Panc1 (cell line): ENCODE results near the gene SERP1. TPM values are rescaled to one million over a fixed set of nuclear protein-coding genes. Genes with fewer than 3 reads are reported as not detected.

Experiments used
- ATAC-seq: fragments of 200-7000 bp; cut with Tn5 transposase; 2 replicates; pipeline ENCODE4 v1.9.1; 2020; ENCODE audit warnings: mild to moderate bottlenecking, moderate library complexity
- BruUV-seq: library from RNA; stranded (reverse); fragments of 400-500 nt; replicated peaks from 2 replicates; lab custom pipeline; 2021; lab: Mats Ljungman, UMichigan
- CTCF ChIA-PET: fragments of 300-600 bp; sonication (Branson Sonifier 250); formaldehyde crosslinking; loops from one replicate; lab custom pipeline; 2022; ENCODE audit warnings: antibody characterized with exemption; lab: Charles Lee
- POLR2A ChIA-PET: fragments of 300-600 bp; sonication (Branson Sonifier 250); formaldehyde crosslinking; loops from one replicate; lab custom pipeline; 2022; ENCODE audit warnings: antibody characterized with exemption; lab: Charles Lee
- DNase-seq: peaks from one replicate; pipeline ENCODE4 v3.0.0-alpha.2; 2010; ENCODE audit warnings: low read depth, low spot score
- H3K27ac ChIP-seq: 2 replicates; pipeline ENCODE4 v1.5.1; 2011; ENCODE audit warnings: mild to moderate bottlenecking, low read length, inconsistent platforms
- H3K27me3 ChIP-seq: fragments of 200-500 bp; sonication (Bioruptor generic); 2 replicates; pipeline ENCODE4 v1.6.0; 2014; ENCODE audit warnings: low read length, inconsistent platforms; ENCODE audit not compliant: control insufficient read depth, insufficient read depth
- H3K36me3 ChIP-seq: fragments of 200-500 bp; sonication (Bioruptor generic); 2 replicates; pipeline ENCODE4 v1.5.1; 2014; ENCODE audit warnings: inconsistent platforms, mild to moderate bottlenecking, low read length, moderate library complexity; ENCODE audit not compliant: control insufficient read depth, insufficient read depth
- H3K4me1 ChIP-seq: 2 replicates; pipeline ENCODE4 v1.5.1; 2011; ENCODE audit warnings: inconsistent platforms, mild to moderate bottlenecking, low read length, moderate library complexity; ENCODE audit not compliant: control insufficient read depth, insufficient read depth
- H3K4me3 ChIP-seq, 2 experiments: 2 replicates each; pipeline ENCODE4 v1.5.1; 2011 to 2012; ENCODE audit warnings: low read depth in 2 of 2, low read length in 2 of 2, mild to moderate bottlenecking in 2 of 2, inconsistent platforms in 1 of 2, moderate library complexity in 1 of 2
- H3K9me3 ChIP-seq: fragments of 200-500 bp; sonication (Bioruptor generic); 2 replicates; pipeline ENCODE4 v1.5.1; 2014; ENCODE audit warnings: low read depth, mild to moderate bottlenecking, inconsistent platforms, low read length, moderate library complexity; ENCODE audit not compliant: control insufficient read depth, insufficient read depth
- POLR2AphosphoS5 ChIP-seq: IDR thresholded peaks from 2 replicates; pipeline ENCODE4 v1.6.1; 2012; ENCODE audit warnings: mild to moderate bottlenecking, low read depth, low read length, moderate library complexity
- REST ChIP-seq, 2 experiments: IDR thresholded peaks; 2 replicates each; pipeline ENCODE4 v1.6.1; 2011 to 2012; ENCODE audit warnings: low read depth in 2 of 2, control low read depth in 1 of 2, low read length in 1 of 2, mild to moderate bottlenecking in 1 of 2, moderate library complexity in 1 of 2; ENCODE audit not compliant: insufficient read depth in 1 of 2
- SIN3A ChIP-seq: IDR thresholded peaks from 2 replicates; pipeline ENCODE4 v1.6.1; 2012; ENCODE audit warnings: low read depth, mild to moderate bottlenecking, low read length, moderate library complexity, borderline replicate concordance; ENCODE audit not compliant: insufficient read depth
- TCF7L2 ChIP-seq: IDR thresholded peaks from 2 replicates; pipeline ENCODE4 v1.6.1; 2011; ENCODE audit warnings: mild to moderate bottlenecking, low read depth, low read length, inconsistent platforms
- in situ Hi-C: cut with HindIII; loops from 2 replicates; pipeline ENCODE4 v1.10.0; 2016; ENCODE audit warnings: low sequenced_read_pairs, low pct_unique_long_range_greater_than_20kb
- intact Hi-C: fragments of 100-400 bp; cut with micrococcal nuclease; formaldehyde crosslinking; loops from one replicate; pipeline ENCODE4 v1.10.0; 2022; ENCODE audit not compliant: unreplicated experiment
- total RNA-seq: library from RNA; stranded (reverse); gene quantifications from one replicate; pipeline ENCODE4 v1.2.1, GENCODE V29; 2021; ENCODE audit not compliant: unreplicated experiment
- TF ChIP-seq, protein P1 (sequence below): fragments of 450-650 bp; IDR thresholded peaks from 2 replicates; pipeline ENCODE4 v1.5.1; 2017; ENCODE audit warnings: mild to moderate bottlenecking

The SERP1 gene
- total RNA-seq, 1 experiment from 2014 or later: 75.0 TPM

- H3K27ac ChIP-seq: no peak overlapping the region
- no peaks in the 10 kb centered on the region for H3K27me3 ChIP-seq
- BruUV-seq: TSS peak; percentile 34
- no peaks in the 10 kb centered on the region for H3K9me3 ChIP-seq
- CTCF ChIA-PET: no interaction called here
- POLR2A ChIA-PET: no interaction called here
- peaks cover 6% of the 10 kb centered on the region; the same call in 1 of the 2 replicates for H3K4me1 ChIP-seq
- intact Hi-C loops (no loop called here), in situ Hi-C loops (no loop called here)
- H3K4me3 ChIP-seq: no peak overlapping the region
- DNase-seq: no peak
- TF ChIP-seq SIN3A: no peak
- peak; percentile 42; the same call in 1 of the 2 replicates for ATAC-seq
- H3K36me3 ChIP-seq: peaks cover 4% of the 10 kb centered on the region
Observed at GRCh38 chr3:150589759-150590158, 43.5 kb upstream of the SERP1 start.

DNA sequence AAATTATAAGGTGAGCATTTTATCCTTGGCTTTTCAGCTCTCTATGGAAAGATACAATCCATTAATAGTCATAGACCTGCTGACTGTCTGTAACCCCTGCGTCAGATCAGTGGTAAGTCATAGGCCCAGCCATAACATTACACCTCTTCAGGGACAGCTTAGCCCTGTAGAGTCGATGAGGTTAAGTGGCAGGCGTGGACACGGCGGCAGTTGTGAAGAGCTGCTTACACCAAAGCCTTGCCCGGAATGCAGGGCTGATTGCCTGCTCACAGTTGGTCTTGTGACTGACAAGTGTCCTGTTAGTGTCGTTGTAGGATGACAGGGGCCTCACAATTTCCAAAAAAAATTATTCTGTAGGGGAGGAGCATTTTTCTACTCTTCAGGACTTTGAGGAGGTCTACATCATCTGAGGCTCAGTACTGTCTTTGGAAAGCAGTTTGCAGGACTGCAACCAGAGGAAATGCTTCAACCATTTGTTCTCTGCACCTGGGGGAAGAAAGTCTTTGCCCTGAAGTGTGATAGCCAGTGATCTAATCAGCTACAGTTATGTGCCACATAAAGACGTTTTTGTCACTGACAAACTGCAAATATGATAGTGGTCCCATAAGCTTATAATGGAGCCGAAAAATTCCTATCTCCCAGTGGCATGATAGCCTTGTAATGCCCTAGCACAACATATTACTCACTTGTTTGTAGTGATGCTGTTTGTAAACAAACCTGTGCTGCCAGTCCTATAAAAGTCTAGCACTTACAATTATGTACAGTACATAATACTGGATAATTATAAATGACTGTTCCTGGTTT is 41.9 kb upstream of the SERP1 start:
- peaks cover 17% of the 10 kb centered on the region for H3K36me3 ChIP-seq
- TF ChIP-seq REST (IDR thresholded peaks at IDR 0.05; ENCODE audit: insufficient read depth in 1 of 2, low read depth in 2 of 2, low read length in 1 of 2) (no peak), POLR2AphosphoS5 (no peak), TCF7L2 (no peak), SIN3A (no peak)
- TF ChIP-seq, protein P1, sequence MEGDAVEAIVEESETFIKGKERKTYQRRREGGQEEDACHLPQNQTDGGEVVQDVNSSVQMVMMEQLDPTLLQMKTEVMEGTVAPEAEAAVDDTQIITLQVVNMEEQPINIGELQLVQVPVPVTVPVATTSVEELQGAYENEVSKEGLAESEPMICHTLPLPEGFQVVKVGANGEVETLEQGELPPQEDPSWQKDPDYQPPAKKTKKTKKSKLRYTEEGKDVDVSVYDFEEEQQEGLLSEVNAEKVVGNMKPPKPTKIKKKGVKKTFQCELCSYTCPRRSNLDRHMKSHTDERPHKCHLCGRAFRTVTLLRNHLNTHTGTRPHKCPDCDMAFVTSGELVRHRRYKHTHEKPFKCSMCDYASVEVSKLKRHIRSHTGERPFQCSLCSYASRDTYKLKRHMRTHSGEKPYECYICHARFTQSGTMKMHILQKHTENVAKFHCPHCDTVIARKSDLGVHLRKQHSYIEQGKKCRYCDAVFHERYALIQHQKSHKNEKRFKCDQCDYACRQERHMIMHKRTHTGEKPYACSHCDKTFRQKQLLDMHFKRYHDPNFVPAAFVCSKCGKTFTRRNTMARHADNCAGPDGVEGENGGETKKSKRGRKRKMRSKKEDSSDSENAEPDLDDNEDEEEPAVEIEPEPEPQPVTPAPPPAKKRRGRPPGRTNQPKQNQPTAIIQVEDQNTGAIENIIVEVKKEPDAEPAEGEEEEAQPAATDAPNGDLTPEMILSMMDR: no peak
- in situ Hi-C loops (no loop called here), intact Hi-C loops (no loop called here)
- no TSS peak for BruUV-seq
- peaks cover 6% of the 10 kb centered on the region; the same call in 1 of the 2 replicates for H3K4me1 ChIP-seq
- H3K27me3 ChIP-seq: no peaks in the 10 kb centered on the region
- H3K27ac ChIP-seq: no peak overlapping the region
- ChIA-PET CTCF (no interaction called here), POLR2A (interaction anchor here (0.5 kb wide), 1 partner anchor 22 kb away, joined by 13 read pairs; no protein-coding TSS in a partner anchor)
- peak; percentile 67 for ATAC-seq
- no peak for DNase-seq
- H3K4me3 ChIP-seq: no peak overlapping the region
- H3K9me3 ChIP-seq: no peaks in the 10 kb centered on the region

- H3K27ac ChIP-seq: no peak overlapping the region
- H3K9me3 ChIP-seq: no peaks in the 10 kb centered on the region
- H3K4me1 ChIP-seq: peaks cover under 1% of the 10 kb centered on the region; the same call in 1 of the 2 replicates
- in situ Hi-C loops (no loop called here), intact Hi-C loops (no loop called here)
- CTCF ChIA-PET: no interaction called here
- no peak for DNase-seq
- BruUV-seq: no TSS peak
- TF ChIP-seq, protein P1: no peak
- TF ChIP-seq TCF7L2: no peak
- TF ChIP-seq REST (IDR thresholded peaks at IDR 0.05; ENCODE audit: insufficient read depth in 1 of 2, low read depth in 2 of 2, low read length in 1 of 2): no peak
- TF ChIP-seq SIN3A: no peak
- TF ChIP-seq POLR2AphosphoS5: no peak
- peaks cover 31% of the 10 kb centered on the region for H3K36me3 ChIP-seq
- H3K4me3 ChIP-seq: no peak overlapping the region
- POLR2A ChIA-PET: no interaction called here
- no peaks in the 10 kb centered on the region for H3K27me3 ChIP-seq
- no peak for ATAC-seq
Observed at GRCh38 chr3:150583028-150583427, 36.7 kb upstream of the SERP1 start.
